Fibroblast of lung (primary cell): ENCODE results near the gene SF3A2. TPM values are rescaled to one million over a fixed set of nuclear protein-coding genes. Genes with fewer than 3 reads are reported as not detected.
A peak's percentile ranks its signal among the peaks of the same experiment; 100 is the strongest.

Experiments used
- DNase-seq, 2 donors: peaks; one replicate each; pipeline versions ENCODE4 v3.0.0 to v3.0.0-alpha.2; 2010; ENCODE audit warnings: low read depth in 2 of 2
- H2AFZ ChIP-seq: 2 replicates; pipeline ENCODE4 v1.5.1; 2012; ENCODE audit warnings: low read length, control low read depth, inconsistent platforms
- H3K27ac ChIP-seq: 2 replicates; pipeline ENCODE4 v1.5.1; 2011; ENCODE audit warnings: low read length, control low read depth; ENCODE audit not compliant: insufficient read depth
- H3K27me3 ChIP-seq: 2 replicates; pipeline ENCODE4 v1.5.1; 2011; ENCODE audit warnings: mild to moderate bottlenecking, low read length; ENCODE audit not compliant: control insufficient read depth, insufficient read depth
- H3K36me3 ChIP-seq: 2 replicates; pipeline ENCODE4 v1.5.1; 2011; ENCODE audit warnings: low read length; ENCODE audit not compliant: control insufficient read depth, insufficient read depth
- H3K4me1 ChIP-seq: 2 replicates; pipeline ENCODE4 v1.5.1; 2011; ENCODE audit warnings: low read length; ENCODE audit not compliant: control insufficient read depth, insufficient read depth; ENCODE audit errors: extremely low read depth
- H3K4me2 ChIP-seq: 2 replicates; pipeline ENCODE4 v1.5.1; 2011; ENCODE audit warnings: low read length, control low read depth; ENCODE audit not compliant: insufficient read depth; ENCODE audit errors: extremely low read depth
- H3K4me3 ChIP-seq, 4 experiments: fragments of 200-600 bp in 1 of 4; sonication (generic) in 1 of 4; replicated peaks in 1 of 4; 2 replicates each; pipeline ENCODE4 v1.5.1; 2011 to 2016; ENCODE audit warnings: low read length in 4 of 4, low read depth in 3 of 4, mild to moderate bottlenecking in 3 of 4, control low read depth in 2 of 4, inconsistent platforms in 1 of 4, mixed read lengths in 1 of 4; ENCODE audit not compliant: insufficient read depth in 1 of 4; ENCODE audit errors: control extremely low read depth in 1 of 4
- H3K79me2 ChIP-seq: 2 replicates; pipeline ENCODE4 v1.5.1; 2012; ENCODE audit warnings: mild to moderate bottlenecking, low read length, inconsistent platforms; ENCODE audit not compliant: control insufficient read depth, insufficient read depth
- H3K9ac ChIP-seq: 2 replicates; pipeline ENCODE4 v1.5.1; 2011; ENCODE audit warnings: mild to moderate bottlenecking, low read length, control low read depth; ENCODE audit not compliant: insufficient read depth
- H3K9me3 ChIP-seq: 2 replicates; pipeline ENCODE4 v1.5.1; 2012; ENCODE audit warnings: low read depth, low read length; ENCODE audit not compliant: control insufficient read depth, insufficient read depth
- H4K20me1 ChIP-seq: 2 replicates; pipeline ENCODE4 v1.5.1; 2011; ENCODE audit warnings: low read length; ENCODE audit not compliant: control insufficient read depth, insufficient read depth; ENCODE audit errors: extremely low read depth
- CTCF ChIP-seq, 2 donors: IDR thresholded peaks in 1 of 2; conservative IDR thresholded peaks in 1 of 2; 1 replicate in 1 of 2; 2 replicates in 1 of 2; pipeline ENCODE4 v1.5.1; 2011 to 2012; ENCODE audit warnings: low read length in 2 of 2, control low read depth in 1 of 2, inconsistent platforms in 1 of 2, low read depth in 1 of 2, mild to moderate bottlenecking in 1 of 2
- EZH2 ChIP-seq: IDR thresholded peaks from 2 replicates; pipeline ENCODE4 v1.5.1; 2012; ENCODE audit warnings: low read length, control low read depth, mild to moderate bottlenecking; ENCODE audit errors: missing control alignments
- polyA plus RNA-seq, 2 donors: library from polyadenylated mRNA; depleted of rRNA in 1 of 2; stranded (reverse) in 1 of 2; unstranded in 1 of 2; fragments of >200 nt; gene quantifications; 2 replicates each; pipeline ENCODE4 v1.2.1, GENCODE V29; 2011 to 2012; ENCODE audit warnings: missing spikeins in 1 of 2
- total RNA-seq: library from RNA; depleted of rRNA; stranded (reverse); fragments of >200 nt; gene quantifications from 2 replicates; pipeline ENCODE4 v1.2.1, GENCODE V29; 2014

Gene SF3A2
- total and polyA plus RNA-seq, 2 donors (not counting 1 experiment from before 2014, with no cell fraction given) = 11.1 to 31.5 TPM

GRCh38 chr19:2233601-2234280 lies 2.9 kb upstream of the SF3A2 start:
- DNase-seq = no peak
- Histone ChIP-seq H3K79me2 (peaks cover 57% of the 10 kb centered on the region), H3K4me1 (peaks cover 7% of the 10 kb centered on the region), H3K4me3 (no peak overlapping the region), H3K27ac (no peak overlapping the region), H3K36me3 (peaks cover 30% of the 10 kb centered on the region), H3K4me2 (peak overlapping the region; percentile 18), H4K20me1 (no peaks in the 10 kb centered on the region), H3K27me3 (no peaks in the 10 kb centered on the region), H2AFZ (no peak overlapping the region), H3K9me3 (no peaks in the 10 kb centered on the region), H3K9ac (no peak overlapping the region)
- no peak for TF ChIP-seq EZH2
- TF ChIP-seq CTCF (conservative IDR thresholded peaks at IDR 0.05 in 1 of 2, IDR thresholded peaks at IDR 0.05 in 1 of 2; ENCODE audit: low read depth in 1 of 2, low read length in 2 of 2) = no peak

DNA sequence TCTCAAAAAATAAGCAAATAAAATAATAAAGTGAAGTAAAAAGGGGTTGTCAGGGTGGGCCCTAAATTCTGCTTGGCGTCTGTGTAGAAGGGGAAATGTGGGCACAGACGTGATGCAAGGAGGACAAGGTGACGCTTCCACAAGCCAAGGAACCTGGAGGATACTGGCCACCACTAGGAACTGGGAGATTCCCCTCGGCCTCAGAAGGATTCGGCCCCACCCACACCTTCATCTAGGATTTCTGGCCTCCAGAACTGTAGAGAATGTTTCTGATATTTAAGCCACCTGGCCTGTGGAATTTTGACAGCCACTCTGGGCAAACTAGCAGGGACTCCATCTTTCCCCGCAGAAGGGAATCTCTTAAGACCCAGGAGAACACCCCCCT lies 1.6 kb upstream of the SF3A2 start:
- no peak for TF ChIP-seq EZH2
- no peak for TF ChIP-seq CTCF (conservative IDR thresholded peaks at IDR 0.05 in 1 of 2, IDR thresholded peaks at IDR 0.05 in 1 of 2; ENCODE audit: low read depth in 1 of 2, low read length in 2 of 2)
- peak overlapping the region; percentile 84 for H3K27ac ChIP-seq
- peak overlapping the region; percentile 76 to 92 (median 86) for H3K4me3 ChIP-seq
- peak overlapping the region; percentile 77 for H3K4me2 ChIP-seq
- H3K79me2 ChIP-seq = peaks cover 69% of the 10 kb centered on the region
- H3K4me1 ChIP-seq = peaks cover 7% of the 10 kb centered on the region
- no peak overlapping the region for H2AFZ ChIP-seq
- no peaks in the 10 kb centered on the region for H3K9me3 ChIP-seq
- H3K36me3 ChIP-seq = peaks cover 22% of the 10 kb centered on the region
- no peaks in the 10 kb centered on the region for H3K27me3 ChIP-seq
- no peak for DNase-seq
- H4K20me1 ChIP-seq = no peaks in the 10 kb centered on the region
- peak overlapping the region; percentile 88 for H3K9ac ChIP-seq

- Histone ChIP-seq H3K9me3 (no peaks in the 10 kb centered on the region), H4K20me1 (peaks cover under 1% of the 10 kb centered on the region), H3K4me2 (peak overlapping the region; percentile 77), H3K9ac (peak overlapping the region; percentile 88), H3K27ac (peak overlapping the region; percentile 84), H3K36me3 (peaks cover 22% of the 10 kb centered on the region), H2AFZ (no peak overlapping the region), H3K4me3 (peak overlapping the region; percentile 76 to 92 (median 86)), H3K79me2 (peaks cover 75% of the 10 kb centered on the region), H3K27me3 (no peaks in the 10 kb centered on the region), H3K4me1 (peaks cover 9% of the 10 kb centered on the region)
- DNase-seq = no peak
- TF ChIP-seq EZH2 (no peak), CTCF (conservative IDR thresholded peaks at IDR 0.05 in 1 of 2, IDR thresholded peaks at IDR 0.05 in 1 of 2; ENCODE audit: low read depth in 1 of 2, low read length in 2 of 2) (no peak)
Observed at GRCh38 chr19:2235381-2236063, 1.1 kb upstream of the SF3A2 start.
